Measurements from ENCODE around the gene GJB4.

The GJB4 gene

GRCh38 chr1:34779526-34779925 is 20.0 kb downstream of the GJB4 start:
- TF ChIP-seq, protein P1, sequence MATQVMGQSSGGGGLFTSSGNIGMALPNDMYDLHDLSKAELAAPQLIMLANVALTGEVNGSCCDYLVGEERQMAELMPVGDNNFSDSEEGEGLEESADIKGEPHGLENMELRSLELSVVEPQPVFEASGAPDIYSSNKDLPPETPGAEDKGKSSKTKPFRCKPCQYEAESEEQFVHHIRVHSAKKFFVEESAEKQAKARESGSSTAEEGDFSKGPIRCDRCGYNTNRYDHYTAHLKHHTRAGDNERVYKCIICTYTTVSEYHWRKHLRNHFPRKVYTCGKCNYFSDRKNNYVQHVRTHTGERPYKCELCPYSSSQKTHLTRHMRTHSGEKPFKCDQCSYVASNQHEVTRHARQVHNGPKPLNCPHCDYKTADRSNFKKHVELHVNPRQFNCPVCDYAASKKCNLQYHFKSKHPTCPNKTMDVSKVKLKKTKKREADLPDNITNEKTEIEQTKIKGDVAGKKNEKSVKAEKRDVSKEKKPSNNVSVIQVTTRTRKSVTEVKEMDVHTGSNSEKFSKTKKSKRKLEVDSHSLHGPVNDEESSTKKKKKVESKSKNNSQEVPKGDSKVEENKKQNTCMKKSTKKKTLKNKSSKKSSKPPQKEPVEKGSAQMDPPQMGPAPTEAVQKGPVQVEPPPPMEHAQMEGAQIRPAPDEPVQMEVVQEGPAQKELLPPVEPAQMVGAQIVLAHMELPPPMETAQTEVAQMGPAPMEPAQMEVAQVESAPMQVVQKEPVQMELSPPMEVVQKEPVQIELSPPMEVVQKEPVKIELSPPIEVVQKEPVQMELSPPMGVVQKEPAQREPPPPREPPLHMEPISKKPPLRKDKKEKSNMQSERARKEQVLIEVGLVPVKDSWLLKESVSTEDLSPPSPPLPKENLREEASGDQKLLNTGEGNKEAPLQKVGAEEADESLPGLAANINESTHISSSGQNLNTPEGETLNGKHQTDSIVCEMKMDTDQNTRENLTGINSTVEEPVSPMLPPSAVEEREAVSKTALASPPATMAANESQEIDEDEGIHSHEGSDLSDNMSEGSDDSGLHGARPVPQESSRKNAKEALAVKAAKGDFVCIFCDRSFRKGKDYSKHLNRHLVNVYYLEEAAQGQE (IDR thresholded peaks at IDR 0.05; ENCODE audit: low read depth), result no peak
- no peak for TF ChIP-seq TCF12 (IDR thresholded peaks at IDR 0.05; ENCODE audit: low read depth)
- TF ChIP-seq CEBPB (IDR thresholded peaks at IDR 0.05), result no peak
- TF ChIP-seq YY1 (IDR thresholded peaks at IDR 0.05; ENCODE audit: low read depth), result no peak
- no peak for TF ChIP-seq TEAD4 (IDR thresholded peaks at IDR 0.05)
- TF ChIP-seq TAF1 (IDR thresholded peaks at IDR 0.05; ENCODE audit: low read depth), result no peak

DNA sequence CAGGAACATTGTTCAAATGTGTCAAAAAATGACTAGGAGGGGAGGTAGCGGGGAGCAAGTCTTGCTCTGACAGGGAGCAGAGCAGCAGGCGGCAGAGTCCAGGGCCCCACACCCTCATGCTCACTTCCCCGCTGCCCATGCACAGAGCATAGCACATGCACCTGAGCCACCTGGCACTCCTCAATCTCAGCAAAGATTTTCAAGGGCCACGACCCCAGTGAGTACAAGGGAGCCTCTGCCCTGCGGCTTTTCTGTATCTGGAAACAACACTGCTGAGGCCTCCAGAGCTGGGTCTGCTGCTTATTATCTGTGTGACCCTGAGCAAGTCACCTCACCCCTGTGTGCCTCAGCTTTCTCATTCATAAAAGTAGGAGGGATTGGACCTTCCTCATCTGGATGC is 20.4 kb downstream of the GJB4 start:
- TF ChIP-seq USF1 (IDR thresholded peaks at IDR 0.05), result no peak
- TF ChIP-seq, protein P1 (IDR thresholded peaks at IDR 0.05; ENCODE audit: low read depth), result no peak
- TF ChIP-seq ZBTB7A (IDR thresholded peaks at IDR 0.05; ENCODE audit: low read depth), result no peak
- no peak for TF ChIP-seq YY1 (IDR thresholded peaks at IDR 0.05; ENCODE audit: low read depth)
- no peak for TF ChIP-seq TAF1 (IDR thresholded peaks at IDR 0.05; ENCODE audit: low read depth)
- no peak for TF ChIP-seq NFIC (IDR thresholded peaks at IDR 0.05)
- no peak for TF ChIP-seq RAD21 (IDR thresholded peaks at IDR 0.05; ENCODE audit: low read depth)
- no peak for TF ChIP-seq CREB1 (IDR thresholded peaks at IDR 0.05; ENCODE audit: low read depth)
- no peak for TF ChIP-seq FOXM1 (IDR thresholded peaks at IDR 0.05; ENCODE audit: borderline replicate concordance, low read depth)
- TF ChIP-seq EGR1 (IDR thresholded peaks at IDR 0.05), result no peak
- TF ChIP-seq CEBPB (IDR thresholded peaks at IDR 0.05), result no peak
- TF ChIP-seq TCF12 (IDR thresholded peaks at IDR 0.05; ENCODE audit: low read depth), result no peak
- no peak for TF ChIP-seq TEAD4 (IDR thresholded peaks at IDR 0.05)
- TF ChIP-seq EP300 (IDR thresholded peaks at IDR 0.05; ENCODE audit: borderline replicate concordance), result no peak
- no peak for TF ChIP-seq MAX (IDR thresholded peaks at IDR 0.05)

- TF ChIP-seq, protein P1 (IDR thresholded peaks at IDR 0.05; ENCODE audit: low read depth), result no peak
- TF ChIP-seq TAF1 (IDR thresholded peaks at IDR 0.05; ENCODE audit: low read depth) (no peak), FOXM1 (IDR thresholded peaks at IDR 0.05; ENCODE audit: borderline replicate concordance, low read depth) (no peak), TEAD4 (IDR thresholded peaks at IDR 0.05) (no peak), MAX (IDR thresholded peaks at IDR 0.05) (no peak), NFIC (IDR thresholded peaks at IDR 0.05) (no peak), YY1 (IDR thresholded peaks at IDR 0.05; ENCODE audit: low read depth) (no peak)
These were observed 21.0 kb downstream of the GJB4 start for GRCh38 chr1:34780528-34780927.

- TF ChIP-seq CREB1 (IDR thresholded peaks at IDR 0.05; ENCODE audit: low read depth), result no peak
- TF ChIP-seq TCF12 (IDR thresholded peaks at IDR 0.05; ENCODE audit: low read depth), result 0 out of 2 replicates have a peak, but pooled peaks have one; percentile 39
- no peak for TF ChIP-seq TEAD4 (IDR thresholded peaks at IDR 0.05)
- TF ChIP-seq NFIC (IDR thresholded peaks at IDR 0.05), result peak; percentile 33; the same call in 1 of the 2 replicates
- no peak for TF ChIP-seq FOXM1 (IDR thresholded peaks at IDR 0.05; ENCODE audit: borderline replicate concordance, low read depth)
- no peak for TF ChIP-seq RAD21 (IDR thresholded peaks at IDR 0.05; ENCODE audit: low read depth)
- TF ChIP-seq USF1 (IDR thresholded peaks at IDR 0.05), result no peak
- no peak for TF ChIP-seq TAF1 (IDR thresholded peaks at IDR 0.05; ENCODE audit: low read depth)
- TF ChIP-seq MAX (IDR thresholded peaks at IDR 0.05), result 0 out of 2 replicates have a peak, but pooled peaks have one; percentile 33
- TF ChIP-seq CEBPB (IDR thresholded peaks at IDR 0.05), result no peak
- TF ChIP-seq ZBTB7A (IDR thresholded peaks at IDR 0.05; ENCODE audit: low read depth), result no peak; the same call in 1 of the 2 replicates
- no peak for TF ChIP-seq YY1 (IDR thresholded peaks at IDR 0.05; ENCODE audit: low read depth)
- TF ChIP-seq EGR1 (IDR thresholded peaks at IDR 0.05), result peak; percentile 71
- TF ChIP-seq, protein P1 (IDR thresholded peaks at IDR 0.05; ENCODE audit: low read depth), result no peak
These were observed 21.7 kb downstream of the GJB4 start, which contains the start of gene GJB3 for GRCh38 chr1:34781071-34781843. TSS of gene GJB3 (plus strand) at chr1:34781214. CDS start at chr1:34784763, 3,549 bp downstream.
